Trophoblast cell (in vitro differentiated cells and primary cell): ENCODE measurements around the gene DEFB121. TPM values are rescaled to one million over a fixed set of nuclear protein-coding genes. Genes with fewer than 3 reads are reported as not detected.

Experiments
- DNase-seq, 2 donors: peaks; one replicate each; pipeline ENCODE4 v3.0.0-alpha.2; 2016
- H2AFZ ChIP-seq: 2 replicates; pipeline ENCODE4 v1.6.1; 2013; ENCODE audit warnings: low read length, moderate library complexity, mild to moderate bottlenecking; ENCODE audit not compliant: insufficient read depth, poor library complexity
- H2AK5ac ChIP-seq: 2 replicates; pipeline ENCODE4 v1.6.1; 2013; ENCODE audit warnings: mild to moderate bottlenecking, low read length
- H2BK120ac ChIP-seq: 2 replicates; pipeline ENCODE4 v1.6.1; 2013; ENCODE audit warnings: low read length, mild to moderate bottlenecking, moderate library complexity; ENCODE audit not compliant: insufficient read depth, poor library complexity
- H2BK12ac ChIP-seq: 2 replicates; pipeline ENCODE4 v1.6.1; 2013; ENCODE audit warnings: mild to moderate bottlenecking, low read length, moderate library complexity
- H2BK5ac ChIP-seq: 2 replicates; pipeline ENCODE4 v1.6.1; 2013; ENCODE audit warnings: low read length, low read depth, moderate library complexity, mild to moderate bottlenecking; ENCODE audit not compliant: poor library complexity
- H3K14ac ChIP-seq: 2 replicates; pipeline ENCODE4 v1.6.1; 2013; ENCODE audit warnings: mild to moderate bottlenecking, low read length
- H3K18ac ChIP-seq: 2 replicates; pipeline ENCODE4 v1.6.1; 2013; ENCODE audit warnings: mild to moderate bottlenecking, low read length
- H3K23ac ChIP-seq: 2 replicates; pipeline ENCODE4 v1.6.1; 2013; ENCODE audit warnings: low read length
- H3K27ac ChIP-seq: 2 replicates; pipeline ENCODE4 v1.5.1; 2013; ENCODE audit warnings: low read depth, mild to moderate bottlenecking, inconsistent platforms, low read length, moderate library complexity
- H3K27me3 ChIP-seq: 2 replicates; pipeline ENCODE4 v1.6.1; 2013; ENCODE audit warnings: inconsistent platforms, mild to moderate bottlenecking, low read length, moderate library complexity; ENCODE audit not compliant: insufficient read depth
- H3K36me3 ChIP-seq, 2 experiments: 1 replicate in 1 of 2; 2 replicates in 1 of 2; pipeline ENCODE4 v1.6.1; 2013; ENCODE audit warnings: low read length in 2 of 2, mild to moderate bottlenecking in 2 of 2, moderate library complexity in 1 of 2; ENCODE audit not compliant: insufficient read depth in 2 of 2, control insufficient read depth in 1 of 2
- H3K4ac ChIP-seq: 2 replicates; pipeline ENCODE4 v1.6.1; 2013; ENCODE audit warnings: low read depth, mild to moderate bottlenecking, low read length, moderate library complexity
- H3K4me1 ChIP-seq, 2 experiments: 1 replicate in 1 of 2; 2 replicates in 1 of 2; pipeline ENCODE4 v1.6.1; 2013; ENCODE audit warnings: low read length in 2 of 2, mild to moderate bottlenecking in 2 of 2, moderate library complexity in 1 of 2; ENCODE audit not compliant: insufficient read depth in 2 of 2, control insufficient read depth in 1 of 2
- H3K4me2 ChIP-seq: 2 replicates; pipeline ENCODE4 v1.6.1; 2013; ENCODE audit warnings: inconsistent platforms, mild to moderate bottlenecking, low read length, moderate library complexity
- H3K4me3 ChIP-seq: 2 replicates; pipeline ENCODE4 v1.5.1; 2013; ENCODE audit warnings: mild to moderate bottlenecking, low read depth, low read length, inconsistent platforms
- H3K79me1 ChIP-seq: one replicate; pipeline ENCODE4 v1.6.1; 2013; ENCODE audit warnings: low read length
- H3K79me2 ChIP-seq: 2 replicates; pipeline ENCODE4 v1.6.1; 2013; ENCODE audit warnings: low read length, mild to moderate bottlenecking; ENCODE audit not compliant: control insufficient read depth, insufficient read depth, poor library complexity
- H3K9ac ChIP-seq: 2 replicates; pipeline ENCODE4 v1.6.1; 2013; ENCODE audit warnings: mild to moderate bottlenecking, low read length
- H3K9me3 ChIP-seq: 2 replicates; pipeline ENCODE4 v1.6.1; 2013; ENCODE audit warnings: low read depth, mild to moderate bottlenecking, control low read depth, inconsistent platforms, low read length; ENCODE audit not compliant: insufficient read depth
- H4K12ac ChIP-seq: 2 replicates; pipeline ENCODE4 v1.6.1; 2013; ENCODE audit warnings: low read depth, mild to moderate bottlenecking, low read length, moderate library complexity
- H4K8ac ChIP-seq: 2 replicates; pipeline ENCODE4 v1.6.1; 2013; ENCODE audit warnings: low read depth, mild to moderate bottlenecking, low read length, moderate library complexity
- H4K91ac ChIP-seq: one replicate; pipeline ENCODE4 v1.6.1; 2013; ENCODE audit warnings: low read depth, mild to moderate bottlenecking, low read length, moderate library complexity
- WGBS: extraction: QIAGEN DNeasy Blood & Tissue Kit; methylation state at CpG from one replicate; pipeline ENCODE4 v1.1.7; 2013; ENCODE audit warnings: missing lambda C conversion rate; ENCODE audit not compliant: insufficient read length, insufficient coverage; ENCODE audit errors: extremely low coverage; 5-methylcytosine and 5-hydroxymethylcytosine counted together
- polyA plus RNA-seq: library from polyadenylated mRNA; stranded (reverse); fragments of 200-250 nt; gene quantifications from 2 replicates; pipeline ENCODE4 v1.2.3, GENCODE V29; 2013

DEFB121 gene
- not detected in 2 replicates for polyA plus RNA-seq

- H4K12ac ChIP-seq = no peak within 1 kb of the TSS
- H2BK5ac ChIP-seq = no peak within 1 kb of the TSS
- H3K4me1 ChIP-seq = no peaks in the 10 kb centered on the region
- no peak within 1 kb of the TSS for H2BK120ac ChIP-seq
- WGBS = no CpG with 5 or more reads among the region's 3 CpGs
- H3K79me2 ChIP-seq = no peaks in the 10 kb centered on the region
- no peak within 1 kb of the TSS for H4K91ac ChIP-seq
- H3K23ac ChIP-seq = no peak within 1 kb of the TSS
- H3K27me3 ChIP-seq = no peaks in the 10 kb centered on the region
- H3K18ac ChIP-seq = no peak within 1 kb of the TSS
- H3K9ac ChIP-seq = no peak within 1 kb of the TSS
- no peak for DNase-seq
- H3K79me1 ChIP-seq = no peaks in the 10 kb centered on the region
- H3K9me3 ChIP-seq = peaks cover 17% of the 10 kb centered on the region
- no peak within 1 kb of the TSS for H3K14ac ChIP-seq
- no peak within 1 kb of the TSS for H2AK5ac ChIP-seq
- no peak within 1 kb of the TSS for H3K4ac ChIP-seq
- H3K4me3 ChIP-seq = no peak within 1 kb of the TSS
- no peak within 1 kb of the TSS for H2BK12ac ChIP-seq
- no peak within 1 kb of the TSS for H4K8ac ChIP-seq
- no peaks in the 10 kb centered on the region for H3K36me3 ChIP-seq
- H3K4me2 ChIP-seq = no peak within 1 kb of the TSS
- H3K27ac ChIP-seq = no peak within 1 kb of the TSS
- H2AFZ ChIP-seq = no peak within 1 kb of the TSS
Measured at GRCh38 chr20:31406115-31406514, at the start of gene DEFB121. Gene DEFB121 (minus strand): TSS chr20:31406215. CDS start chr20:31406152, 63 bp downstream.

GRCh38 chr20:31454361-31454760 is 48.3 kb upstream of the DEFB121 start:
- Histone ChIP-seq H4K12ac (no peak overlapping the region), H3K14ac (no peak overlapping the region), H3K4me3 (no peak overlapping the region), H2BK120ac (no peak overlapping the region), H3K4ac (no peak overlapping the region), H2AK5ac (no peak overlapping the region), H2BK12ac (no peak overlapping the region), H3K18ac (no peak overlapping the region), H3K4me2 (no peak overlapping the region), H3K4me1 (no peaks in the 10 kb centered on the region), H3K27me3 (no peaks in the 10 kb centered on the region), H2AFZ (no peak overlapping the region), H3K23ac (no peak overlapping the region), H3K27ac (no peak overlapping the region), H3K36me3 (no peaks in the 10 kb centered on the region), H4K8ac (no peak overlapping the region), H4K91ac (no peak overlapping the region), H3K9me3 (peaks cover 10% of the 10 kb centered on the region), H3K9ac (no peak overlapping the region), H2BK5ac (no peak overlapping the region), H3K79me2 (no peaks in the 10 kb centered on the region), H3K79me1 (no peaks in the 10 kb centered on the region)
- WGBS = no CpG with 5 or more reads among the region's 1 CpG
- DNase-seq = no peak

GRCh38 chr20:31452575-31452974 is 46.6 kb upstream of the DEFB121 start:
- H4K91ac ChIP-seq = no peak overlapping the region
- no peak overlapping the region for H3K27ac ChIP-seq
- H3K23ac ChIP-seq = no peak overlapping the region
- no peak overlapping the region for H4K8ac ChIP-seq
- no peak overlapping the region for H2BK120ac ChIP-seq
- no peak overlapping the region for H2AFZ ChIP-seq
- H2AK5ac ChIP-seq = no peak overlapping the region
- no peaks in the 10 kb centered on the region for H3K79me1 ChIP-seq
- no peak overlapping the region for H3K4me2 ChIP-seq
- DNase-seq = no peak
- no peaks in the 10 kb centered on the region for H3K79me2 ChIP-seq
- no peak overlapping the region for H3K14ac ChIP-seq
- H3K4me3 ChIP-seq = no peak overlapping the region
- H2BK5ac ChIP-seq = no peak overlapping the region
- H4K12ac ChIP-seq = no peak overlapping the region
- no peaks in the 10 kb centered on the region for H3K4me1 ChIP-seq
- WGBS = no CpG with 5 or more reads among the region's 2 CpGs
- no peak overlapping the region for H3K4ac ChIP-seq
- H3K9me3 ChIP-seq = peaks cover 8% of the 10 kb centered on the region
- H2BK12ac ChIP-seq = no peak overlapping the region
- H3K27me3 ChIP-seq = no peaks in the 10 kb centered on the region
- no peak overlapping the region for H3K18ac ChIP-seq
- no peaks in the 10 kb centered on the region for H3K36me3 ChIP-seq
- H3K9ac ChIP-seq = no peak overlapping the region

GRCh38 chr20:31449511-31450414 is 43.7 kb upstream of the DEFB121 start:
- Histone ChIP-seq H3K4me2 (no peak overlapping the region), H3K36me3 (no peaks in the 10 kb centered on the region), H3K27ac (no peak overlapping the region), H2BK12ac (no peak overlapping the region), H4K12ac (no peak overlapping the region), H3K9me3 (peaks cover 7% of the 10 kb centered on the region), H3K9ac (no peak overlapping the region), H2AK5ac (no peak overlapping the region), H3K4me1 (no peaks in the 10 kb centered on the region), H3K27me3 (no peaks in the 10 kb centered on the region), H3K18ac (no peak overlapping the region), H3K79me2 (no peaks in the 10 kb centered on the region), H4K8ac (no peak overlapping the region), H2BK120ac (no peak overlapping the region), H3K14ac (no peak overlapping the region), H3K23ac (no peak overlapping the region), H3K79me1 (no peaks in the 10 kb centered on the region), H2BK5ac (no peak overlapping the region), H3K4me3 (no peak overlapping the region), H4K91ac (no peak overlapping the region), H3K4ac (no peak overlapping the region), H2AFZ (no peak overlapping the region)
- no peak for DNase-seq
- no CpG with 5 or more reads among the region's 8 CpGs for WGBS
